HepG2 (cell line): ENCODE data around the gene PRR19. TPM values are rescaled to one million over a fixed set of nuclear protein-coding genes. Genes with fewer than 3 reads are reported as not detected.
A peak's percentile ranks its signal among the peaks of the same experiment; 100 is the strongest.

Source experiments
- ADNP ChIP-seq: sonication (generic); formaldehyde crosslinking; IDR thresholded peaks from 2 replicates; pipeline ENCODE4 v1.4.0; 2020; ENCODE audit warnings: missing genetic modification reagents
- ATF1 ChIP-seq: IDR thresholded peaks from 2 replicates; pipeline ENCODE4 v1.6.1; 2016; ENCODE audit warnings: mild to moderate bottlenecking, control low read depth
- ATM ChIP-seq: fragments of 450-650 bp; IDR thresholded peaks from 2 replicates; pipeline ENCODE4 v1.7.1; 2017; ENCODE audit warnings: mild to moderate bottlenecking, borderline replicate concordance
- BHLHE40 ChIP-seq: IDR thresholded peaks from 2 replicates; pipeline ENCODE4 v1.6.1; 2011; ENCODE audit warnings: low read length, improper control_type of control experiment
- CENPT ChIP-seq: sonication (generic); formaldehyde crosslinking; IDR thresholded peaks from 2 replicates; pipeline ENCODE4 v1.8.0; 2022; ENCODE audit warnings: low read depth, mild to moderate bottlenecking, moderate library complexity, missing genetic modification reagents
- CHCHD3 ChIP-seq: sonication (generic); formaldehyde crosslinking; IDR thresholded peaks from 2 replicates; pipeline ENCODE4 v1.8.0; 2022; ENCODE audit warnings: mild to moderate bottlenecking, missing genetic modification reagents, moderate library complexity
- HCFC1 ChIP-seq: fragments of 150-350 bp; IDR thresholded peaks from 2 replicates; pipeline ENCODE4 v1.6.1; 2014; ENCODE audit warnings: low read depth, low read length
- HOXA3 ChIP-seq: sonication (generic); formaldehyde crosslinking; IDR thresholded peaks from 2 replicates; pipeline ENCODE4 v1.5.0; 2020; ENCODE audit warnings: missing genetic modification reagents
- MTF2 ChIP-seq: sonication (generic); formaldehyde crosslinking; IDR thresholded peaks from 2 replicates; pipeline ENCODE4 v1.5.0; 2020; ENCODE audit warnings: missing genetic modification reagents, borderline replicate concordance
- PRDM10 ChIP-seq: sonication (generic); formaldehyde crosslinking; IDR thresholded peaks from 2 replicates; pipeline ENCODE4 v1.4.0; 2020; ENCODE audit warnings: low read depth, missing genetic modification reagents
- ZFP36L2 ChIP-seq: sonication (generic); formaldehyde crosslinking; IDR thresholded peaks from 2 replicates; pipeline ENCODE4 v1.4.0; 2020; ENCODE audit warnings: missing genetic modification reagents
- ZNF609 ChIP-seq: sonication (generic); formaldehyde crosslinking; IDR thresholded peaks from 2 replicates; pipeline ENCODE4 v1.4.0; 2020; ENCODE audit warnings: mild to moderate bottlenecking, missing genetic modification reagents, borderline replicate concordance
- ZNF615 ChIP-seq: sonication (generic); formaldehyde crosslinking; IDR thresholded peaks from 2 replicates; pipeline ENCODE4 v1.5.0; 2020; ENCODE audit warnings: mild to moderate bottlenecking, missing genetic modification reagents, borderline replicate concordance
- ZNF761 ChIP-seq: sonication (generic); formaldehyde crosslinking; conservative IDR thresholded peaks from 2 replicates; pipeline ENCODE4 v1.4.0; 2020; ENCODE audit warnings: mild to moderate bottlenecking, missing genetic modification reagents
- ZNF850 ChIP-seq: sonication (generic); formaldehyde crosslinking; conservative IDR thresholded peaks from 2 replicates; pipeline ENCODE4 v1.9.0; 2021; ENCODE audit warnings: mild to moderate bottlenecking, missing genetic modification reagents
- polyA plus RNA-seq, 8 experiments: library from polyadenylated mRNA; depleted of rRNA in 3 of 8; stranded (reverse) in 7 of 8; unstranded in 1 of 8; fragments of >200 nt; fragmentation: Illumina TruSeq in 4 of 8; extraction: Trizol in 4 of 8; gene quantifications; 2 replicates each; pipeline versions ENCODE4 v1.2.1 to v1.2.3, GENCODE V29; 2011 to 2016; ENCODE audit warnings: low read depth in 4 of 8, missing spikeins in 1 of 8, mixed read lengths in 1 of 8; ENCODE audit not compliant: insufficient read depth in 1 of 8
- total RNA-seq, 5 experiments: library from RNA; depleted of rRNA; stranded (reverse); fragments of >200 nt; fragmentation: Illumina TruSeq; extraction: Trizol; gene quantifications; 2 replicates each; pipeline ENCODE4 v1.2.3, GENCODE V29; 2016; ENCODE audit warnings: low read depth in 1 of 5
- TF ChIP-seq, protein P1 (sequence below): sonication (generic); formaldehyde crosslinking; IDR thresholded peaks from 2 replicates; pipeline ENCODE4 v1.5.1; 2020; ENCODE audit warnings: missing genetic modification reagents, mild to moderate bottlenecking, borderline replicate concordance
- TF ChIP-seq, protein P2 (sequence below): sonication (generic); formaldehyde crosslinking; IDR thresholded peaks from 2 replicates; pipeline ENCODE4 v1.5.0; 2020; ENCODE audit warnings: mild to moderate bottlenecking, missing genetic modification reagents, moderate library complexity

PRR19 gene
- total and polyA plus RNA-seq, 2 of the 13 experiments (the other 11 are each of a cell fraction or from before 2014, with no cell fraction given), result 0.21 to 0.33 TPM

DNA sequence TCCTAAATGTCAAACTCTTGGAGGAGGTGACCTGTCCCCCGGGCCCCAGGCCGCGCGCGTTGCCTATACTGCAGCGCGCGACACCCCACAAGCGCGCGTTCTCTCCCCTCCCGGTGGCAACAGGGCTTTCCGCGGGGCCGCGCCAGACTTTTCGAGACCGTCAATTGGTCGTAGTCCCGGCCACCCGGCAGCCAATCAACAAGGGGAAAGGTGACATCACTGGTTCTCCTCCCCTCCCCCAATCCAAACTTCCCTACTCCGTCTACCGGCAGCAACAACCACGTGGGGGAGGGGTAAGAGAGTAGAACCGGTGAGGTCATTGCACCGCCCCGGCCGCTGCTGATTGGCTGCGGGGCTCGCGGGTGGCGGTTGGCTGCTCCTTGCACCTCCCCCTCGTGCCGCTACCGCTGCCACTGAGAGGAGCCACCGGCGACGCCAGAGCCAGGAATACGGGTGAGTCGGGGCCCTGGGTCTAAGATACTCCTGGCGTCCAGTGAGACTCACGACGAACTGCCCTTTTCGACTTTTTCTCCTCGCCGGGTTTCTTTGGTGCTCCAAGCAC lies 33.7 kb upstream of the PRR19 start (continued):
- TF ChIP-seq ZNF609 (CRISPR knock-in tag), result no peak
- no peak for TF ChIP-seq CHCHD3 (CRISPR knock-in tag)
- TF ChIP-seq PRDM10 (CRISPR knock-in tag), result no peak
- TF ChIP-seq ZNF850 (CRISPR knock-in tag), result no peak
- no peak for TF ChIP-seq CENPT (CRISPR knock-in tag)
- TF ChIP-seq ATM, result no peak
- TF ChIP-seq BHLHE40, result peak; percentile 41; the same call in 1 of the 2 replicates
- TF ChIP-seq, protein P1, sequence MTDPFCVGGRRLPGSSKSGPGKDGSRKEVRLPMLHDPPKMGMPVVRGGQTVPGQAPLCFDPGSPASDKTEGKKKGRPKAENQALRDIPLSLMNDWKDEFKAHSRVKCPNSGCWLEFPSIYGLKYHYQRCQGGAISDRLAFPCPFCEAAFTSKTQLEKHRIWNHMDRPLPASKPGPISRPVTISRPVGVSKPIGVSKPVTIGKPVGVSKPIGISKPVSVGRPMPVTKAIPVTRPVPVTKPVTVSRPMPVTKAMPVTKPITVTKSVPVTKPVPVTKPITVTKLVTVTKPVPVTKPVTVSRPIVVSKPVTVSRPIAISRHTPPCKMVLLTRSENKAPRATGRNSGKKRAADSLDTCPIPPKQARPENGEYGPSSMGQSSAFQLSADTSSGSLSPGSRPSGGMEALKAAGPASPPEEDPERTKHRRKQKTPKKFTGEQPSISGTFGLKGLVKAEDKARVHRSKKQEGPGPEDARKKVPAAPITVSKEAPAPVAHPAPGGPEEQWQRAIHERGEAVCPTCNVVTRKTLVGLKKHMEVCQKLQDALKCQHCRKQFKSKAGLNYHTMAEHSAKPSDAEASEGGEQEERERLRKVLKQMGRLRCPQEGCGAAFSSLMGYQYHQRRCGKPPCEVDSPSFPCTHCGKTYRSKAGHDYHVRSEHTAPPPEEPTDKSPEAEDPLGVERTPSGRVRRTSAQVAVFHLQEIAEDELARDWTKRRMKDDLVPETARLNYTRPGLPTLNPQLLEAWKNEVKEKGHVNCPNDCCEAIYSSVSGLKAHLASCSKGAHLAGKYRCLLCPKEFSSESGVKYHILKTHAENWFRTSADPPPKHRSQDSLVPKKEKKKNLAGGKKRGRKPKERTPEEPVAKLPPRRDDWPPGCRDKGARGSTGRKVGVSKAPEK (CRISPR knock-in tag), result no peak
- no peak for TF ChIP-seq MTF2 (CRISPR knock-in tag)
- TF ChIP-seq, protein P2, sequence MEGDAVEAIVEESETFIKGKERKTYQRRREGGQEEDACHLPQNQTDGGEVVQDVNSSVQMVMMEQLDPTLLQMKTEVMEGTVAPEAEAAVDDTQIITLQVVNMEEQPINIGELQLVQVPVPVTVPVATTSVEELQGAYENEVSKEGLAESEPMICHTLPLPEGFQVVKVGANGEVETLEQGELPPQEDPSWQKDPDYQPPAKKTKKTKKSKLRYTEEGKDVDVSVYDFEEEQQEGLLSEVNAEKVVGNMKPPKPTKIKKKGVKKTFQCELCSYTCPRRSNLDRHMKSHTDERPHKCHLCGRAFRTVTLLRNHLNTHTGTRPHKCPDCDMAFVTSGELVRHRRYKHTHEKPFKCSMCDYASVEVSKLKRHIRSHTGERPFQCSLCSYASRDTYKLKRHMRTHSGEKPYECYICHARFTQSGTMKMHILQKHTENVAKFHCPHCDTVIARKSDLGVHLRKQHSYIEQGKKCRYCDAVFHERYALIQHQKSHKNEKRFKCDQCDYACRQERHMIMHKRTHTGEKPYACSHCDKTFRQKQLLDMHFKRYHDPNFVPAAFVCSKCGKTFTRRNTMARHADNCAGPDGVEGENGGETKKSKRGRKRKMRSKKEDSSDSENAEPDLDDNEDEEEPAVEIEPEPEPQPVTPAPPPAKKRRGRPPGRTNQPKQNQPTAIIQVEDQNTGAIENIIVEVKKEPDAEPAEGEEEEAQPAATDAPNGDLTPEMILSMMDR (CRISPR knock-in tag), result no peak
- no peak for TF ChIP-seq ZFP36L2 (CRISPR knock-in tag)
- TF ChIP-seq ATF1 (CRISPR knock-in tag), result no peak
- TF ChIP-seq ZNF761 (CRISPR knock-in tag), result no peak
- peak; percentile 78; the same call in 1 of the 2 replicates for TF ChIP-seq HOXA3 (CRISPR knock-in tag)
- no peak for TF ChIP-seq ADNP (CRISPR knock-in tag)
- no peak for TF ChIP-seq ZNF615 (CRISPR knock-in tag)
- no peak for TF ChIP-seq HCFC1
